VCaP (cell line): Measurements from ENCODE around the gene HS1BP3.

Source experiments
- H3K27ac ChIP-seq: fragments of 450-650 bp; 2 replicates; pipeline ENCODE4 v1.5.1; 2017
- TF ChIP-seq, protein P1 (sequence below): fragments of 450-650 bp; conservative IDR thresholded peaks from 2 replicates; pipeline ENCODE4 v1.5.1; 2017; ENCODE audit warnings: mild to moderate bottlenecking, moderate library complexity

Gene HS1BP3

DNA sequence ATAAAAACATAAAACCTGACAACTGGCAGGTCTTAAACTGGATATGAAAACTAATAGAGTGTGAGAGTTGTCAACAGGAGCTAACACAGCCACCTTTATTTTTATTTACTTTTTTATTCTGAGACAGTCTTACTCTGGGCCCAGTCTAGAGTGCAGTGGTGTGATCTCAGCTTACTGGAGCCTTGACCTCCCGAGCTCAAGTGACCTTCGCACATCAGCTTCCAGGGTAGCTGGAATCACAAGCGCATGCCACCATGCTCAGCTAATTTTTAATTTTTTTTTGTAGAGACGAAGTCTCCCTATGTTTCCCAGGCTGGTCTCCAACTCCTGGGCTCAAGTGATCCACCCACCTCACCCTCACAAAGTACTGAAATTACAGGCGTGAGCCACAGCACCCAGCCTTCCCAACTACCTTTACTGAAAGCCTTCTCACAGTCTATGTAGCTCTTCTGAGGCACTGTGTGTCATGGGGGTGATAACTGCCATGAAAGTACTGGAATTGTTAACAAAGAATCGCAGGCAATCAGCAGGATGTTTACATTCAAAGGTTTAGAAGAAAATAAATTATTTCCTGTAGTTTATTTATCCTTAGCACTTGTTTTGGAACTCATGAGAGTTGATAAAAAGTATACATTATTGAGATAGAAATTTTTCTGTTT is 40.3 kb upstream of the HS1BP3 start:
- TF ChIP-seq, protein P1, sequence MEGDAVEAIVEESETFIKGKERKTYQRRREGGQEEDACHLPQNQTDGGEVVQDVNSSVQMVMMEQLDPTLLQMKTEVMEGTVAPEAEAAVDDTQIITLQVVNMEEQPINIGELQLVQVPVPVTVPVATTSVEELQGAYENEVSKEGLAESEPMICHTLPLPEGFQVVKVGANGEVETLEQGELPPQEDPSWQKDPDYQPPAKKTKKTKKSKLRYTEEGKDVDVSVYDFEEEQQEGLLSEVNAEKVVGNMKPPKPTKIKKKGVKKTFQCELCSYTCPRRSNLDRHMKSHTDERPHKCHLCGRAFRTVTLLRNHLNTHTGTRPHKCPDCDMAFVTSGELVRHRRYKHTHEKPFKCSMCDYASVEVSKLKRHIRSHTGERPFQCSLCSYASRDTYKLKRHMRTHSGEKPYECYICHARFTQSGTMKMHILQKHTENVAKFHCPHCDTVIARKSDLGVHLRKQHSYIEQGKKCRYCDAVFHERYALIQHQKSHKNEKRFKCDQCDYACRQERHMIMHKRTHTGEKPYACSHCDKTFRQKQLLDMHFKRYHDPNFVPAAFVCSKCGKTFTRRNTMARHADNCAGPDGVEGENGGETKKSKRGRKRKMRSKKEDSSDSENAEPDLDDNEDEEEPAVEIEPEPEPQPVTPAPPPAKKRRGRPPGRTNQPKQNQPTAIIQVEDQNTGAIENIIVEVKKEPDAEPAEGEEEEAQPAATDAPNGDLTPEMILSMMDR, result no peak
- H3K27ac ChIP-seq, result no peak overlapping the region

GRCh38 chr2:20689428-20690264 is 38.7 kb upstream of the HS1BP3 start:
- TF ChIP-seq, protein P1, result no peak
- H3K27ac ChIP-seq, result 0 out of 2 replicates have a peak overlapping the region, but pooled peaks have one; percentile 13

GRCh38 chr2:20687260-20687832 is 36.4 kb upstream of the HS1BP3 start:
- TF ChIP-seq, protein P1, result no peak
- no peak overlapping the region for H3K27ac ChIP-seq

DNA sequence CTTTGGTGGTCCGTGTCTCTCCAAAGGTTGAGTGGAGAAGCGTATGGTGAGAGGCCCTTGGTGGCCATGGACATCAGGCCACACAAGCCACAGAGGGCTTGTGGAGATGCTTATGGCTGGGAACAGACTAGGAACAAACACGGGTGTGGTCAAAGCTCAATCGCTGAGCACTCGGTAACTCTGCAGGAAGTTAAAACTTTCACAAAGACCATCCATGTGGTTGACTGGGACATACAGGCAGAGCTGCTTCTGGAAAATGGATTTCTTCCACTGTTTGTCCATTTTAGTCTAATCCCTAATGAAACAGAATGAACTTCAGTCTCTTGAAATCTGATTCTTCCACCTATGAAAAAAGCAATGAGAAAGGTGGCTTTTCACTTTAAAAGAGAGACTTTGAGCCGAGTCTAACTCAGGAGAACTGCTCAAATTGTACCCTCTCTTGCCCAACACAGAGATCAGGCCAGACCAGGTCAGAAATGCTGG is 33.7 kb upstream of the HS1BP3 start:
- TF ChIP-seq, protein P1, result no peak
- H3K27ac ChIP-seq, result no peak overlapping the region

DNA sequence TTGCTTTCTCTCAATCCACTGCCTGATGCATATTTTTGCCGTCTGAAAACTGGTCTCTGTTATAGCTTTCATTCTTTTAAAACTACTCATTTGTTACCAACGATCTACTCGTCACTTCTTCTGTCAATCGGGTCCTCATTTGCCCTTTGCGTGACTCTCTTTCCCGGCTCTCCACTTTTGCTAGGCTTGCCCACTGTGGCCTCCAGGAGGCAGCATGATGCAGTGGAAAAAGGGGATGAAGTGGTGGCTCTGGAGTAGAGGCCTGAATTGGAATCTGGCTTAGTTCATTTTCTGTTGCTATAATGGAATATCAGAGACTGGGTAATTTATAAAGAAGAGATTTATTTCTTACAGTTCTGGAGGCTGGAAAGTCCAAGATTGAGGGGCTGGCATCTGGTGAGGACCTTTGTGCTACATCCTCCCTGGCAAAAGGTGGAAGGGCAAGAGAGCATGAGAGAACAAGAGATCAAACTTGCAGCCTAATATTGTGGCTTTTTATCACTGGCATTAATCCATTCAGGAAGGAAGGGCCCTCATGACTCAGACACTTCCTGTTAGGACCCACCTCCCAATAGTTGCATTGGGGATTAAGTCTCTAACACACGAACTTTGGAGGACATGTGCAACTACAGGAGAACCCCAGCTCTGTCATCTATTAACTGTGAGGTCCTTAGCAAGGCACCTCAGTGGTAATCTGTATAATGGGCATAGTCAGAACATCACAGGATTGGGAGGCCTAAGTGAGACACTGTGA is 31.4 kb upstream of the HS1BP3 start:
- TF ChIP-seq, protein P1, result peak; percentile 40; the same call in 1 of the 2 replicates
- no peak overlapping the region for H3K27ac ChIP-seq

- no peak overlapping the region for H3K27ac ChIP-seq
- TF ChIP-seq, protein P1, result no peak
Measured at GRCh38 chr2:20680744-20681375, 30.0 kb upstream of the HS1BP3 start.
